Trophoblast cell (in vitro differentiated cells and primary cell): ENCODE data around the gene OR5H14. TPM values are rescaled to one million over a fixed set of nuclear protein-coding genes. Genes with fewer than 3 reads are reported as not detected.

Source experiments
- DNase-seq, 2 donors: peaks; one replicate each; pipeline ENCODE4 v3.0.0-alpha.2; 2016
- H2AFZ ChIP-seq: 2 replicates; pipeline ENCODE4 v1.6.1; 2013; ENCODE audit warnings: low read length, moderate library complexity, mild to moderate bottlenecking; ENCODE audit not compliant: insufficient read depth, poor library complexity
- H2AK5ac ChIP-seq: 2 replicates; pipeline ENCODE4 v1.6.1; 2013; ENCODE audit warnings: mild to moderate bottlenecking, low read length
- H2BK120ac ChIP-seq: 2 replicates; pipeline ENCODE4 v1.6.1; 2013; ENCODE audit warnings: low read length, mild to moderate bottlenecking, moderate library complexity; ENCODE audit not compliant: insufficient read depth, poor library complexity
- H2BK12ac ChIP-seq: 2 replicates; pipeline ENCODE4 v1.6.1; 2013; ENCODE audit warnings: mild to moderate bottlenecking, low read length, moderate library complexity
- H2BK5ac ChIP-seq: 2 replicates; pipeline ENCODE4 v1.6.1; 2013; ENCODE audit warnings: low read length, low read depth, moderate library complexity, mild to moderate bottlenecking; ENCODE audit not compliant: poor library complexity
- H3K14ac ChIP-seq: 2 replicates; pipeline ENCODE4 v1.6.1; 2013; ENCODE audit warnings: mild to moderate bottlenecking, low read length
- H3K18ac ChIP-seq: 2 replicates; pipeline ENCODE4 v1.6.1; 2013; ENCODE audit warnings: mild to moderate bottlenecking, low read length
- H3K23ac ChIP-seq: 2 replicates; pipeline ENCODE4 v1.6.1; 2013; ENCODE audit warnings: low read length
- H3K27ac ChIP-seq: 2 replicates; pipeline ENCODE4 v1.5.1; 2013; ENCODE audit warnings: low read depth, mild to moderate bottlenecking, inconsistent platforms, low read length, moderate library complexity
- H3K27me3 ChIP-seq: 2 replicates; pipeline ENCODE4 v1.6.1; 2013; ENCODE audit warnings: inconsistent platforms, mild to moderate bottlenecking, low read length, moderate library complexity; ENCODE audit not compliant: insufficient read depth
- H3K36me3 ChIP-seq, 2 experiments: 1 replicate in 1 of 2; 2 replicates in 1 of 2; pipeline ENCODE4 v1.6.1; 2013; ENCODE audit warnings: low read length in 2 of 2, mild to moderate bottlenecking in 2 of 2, moderate library complexity in 1 of 2; ENCODE audit not compliant: insufficient read depth in 2 of 2, control insufficient read depth in 1 of 2
- H3K4ac ChIP-seq: 2 replicates; pipeline ENCODE4 v1.6.1; 2013; ENCODE audit warnings: low read depth, mild to moderate bottlenecking, low read length, moderate library complexity
- H3K4me1 ChIP-seq, 2 experiments: 1 replicate in 1 of 2; 2 replicates in 1 of 2; pipeline ENCODE4 v1.6.1; 2013; ENCODE audit warnings: low read length in 2 of 2, mild to moderate bottlenecking in 2 of 2, moderate library complexity in 1 of 2; ENCODE audit not compliant: insufficient read depth in 2 of 2, control insufficient read depth in 1 of 2
- H3K4me2 ChIP-seq: 2 replicates; pipeline ENCODE4 v1.6.1; 2013; ENCODE audit warnings: inconsistent platforms, mild to moderate bottlenecking, low read length, moderate library complexity
- H3K4me3 ChIP-seq: 2 replicates; pipeline ENCODE4 v1.5.1; 2013; ENCODE audit warnings: mild to moderate bottlenecking, low read depth, low read length, inconsistent platforms
- H3K79me1 ChIP-seq: one replicate; pipeline ENCODE4 v1.6.1; 2013; ENCODE audit warnings: low read length
- H3K79me2 ChIP-seq: 2 replicates; pipeline ENCODE4 v1.6.1; 2013; ENCODE audit warnings: low read length, mild to moderate bottlenecking; ENCODE audit not compliant: control insufficient read depth, insufficient read depth, poor library complexity
- H3K9ac ChIP-seq: 2 replicates; pipeline ENCODE4 v1.6.1; 2013; ENCODE audit warnings: mild to moderate bottlenecking, low read length
- H3K9me3 ChIP-seq: 2 replicates; pipeline ENCODE4 v1.6.1; 2013; ENCODE audit warnings: low read depth, mild to moderate bottlenecking, control low read depth, inconsistent platforms, low read length; ENCODE audit not compliant: insufficient read depth
- H4K12ac ChIP-seq: 2 replicates; pipeline ENCODE4 v1.6.1; 2013; ENCODE audit warnings: low read depth, mild to moderate bottlenecking, low read length, moderate library complexity
- H4K8ac ChIP-seq: 2 replicates; pipeline ENCODE4 v1.6.1; 2013; ENCODE audit warnings: low read depth, mild to moderate bottlenecking, low read length, moderate library complexity
- H4K91ac ChIP-seq: one replicate; pipeline ENCODE4 v1.6.1; 2013; ENCODE audit warnings: low read depth, mild to moderate bottlenecking, low read length, moderate library complexity
- WGBS: extraction: QIAGEN DNeasy Blood & Tissue Kit; methylation state at CpG from one replicate; pipeline ENCODE4 v1.1.7; 2013; ENCODE audit warnings: missing lambda C conversion rate; ENCODE audit not compliant: insufficient read length, insufficient coverage; ENCODE audit errors: extremely low coverage; 5-methylcytosine and 5-hydroxymethylcytosine counted together
- polyA plus RNA-seq: library from polyadenylated mRNA; stranded (reverse); fragments of 200-250 nt; gene quantifications from 2 replicates; pipeline ENCODE4 v1.2.3, GENCODE V29; 2013

Gene OR5H14
- polyA plus RNA-seq: not detected in 2 replicates

DNA sequence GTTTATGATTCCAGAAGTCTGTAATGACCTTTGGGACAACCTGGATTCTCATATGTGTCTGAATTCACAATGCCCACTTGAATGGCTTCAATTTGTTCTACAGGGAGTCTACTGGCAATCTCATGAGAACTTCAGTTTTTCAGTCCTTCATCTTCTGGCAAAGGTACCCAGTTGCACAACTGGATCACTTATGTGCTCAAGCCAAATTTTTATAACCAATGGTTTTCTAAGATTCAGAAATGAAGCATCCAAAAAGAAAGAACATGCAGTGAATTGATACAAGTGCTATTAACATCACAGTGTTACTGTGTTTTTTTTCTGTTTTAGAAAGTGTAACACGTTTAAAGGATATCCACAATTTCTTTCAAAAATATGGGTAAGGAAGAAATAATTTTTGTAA is at the start of gene OR5H14:
Gene OR5H14, plus strand, starts transcription at position 301 of the 400 bp plus-strand sequence. CDS start 1,907 bp downstream, outside the sequence.
- no peak within 1 kb of the TSS for H3K4ac ChIP-seq
- no peak for DNase-seq
- no peaks in the 10 kb centered on the region for H3K36me3 ChIP-seq
- no peak within 1 kb of the TSS for H4K8ac ChIP-seq
- no peak within 1 kb of the TSS for H2BK120ac ChIP-seq
- WGBS: no CpG with 5 or more reads among the region's 1 CpG
- no peak within 1 kb of the TSS for H3K4me3 ChIP-seq
- H3K79me1 ChIP-seq: no peaks in the 10 kb centered on the region
- H3K18ac ChIP-seq: no peak within 1 kb of the TSS
- no peak within 1 kb of the TSS for H3K23ac ChIP-seq
- no peak within 1 kb of the TSS for H3K14ac ChIP-seq
- no peaks in the 10 kb centered on the region for H3K9me3 ChIP-seq
- H3K27ac ChIP-seq: no peak within 1 kb of the TSS
- no peak within 1 kb of the TSS for H4K12ac ChIP-seq
- H3K27me3 ChIP-seq: no peaks in the 10 kb centered on the region
- no peak within 1 kb of the TSS for H2BK12ac ChIP-seq
- H3K4me2 ChIP-seq: no peak within 1 kb of the TSS
- no peak within 1 kb of the TSS for H2AK5ac ChIP-seq
- no peak within 1 kb of the TSS for H4K91ac ChIP-seq
- no peaks in the 10 kb centered on the region for H3K4me1 ChIP-seq
- H3K79me2 ChIP-seq: no peaks in the 10 kb centered on the region
- no peak within 1 kb of the TSS for H2BK5ac ChIP-seq
- no peak within 1 kb of the TSS for H3K9ac ChIP-seq
- H2AFZ ChIP-seq: no peak within 1 kb of the TSS

GRCh38 chr3:98099848-98100247 is 47.4 kb upstream of the OR5H14 start:
- H3K4me1 ChIP-seq: no peaks in the 10 kb centered on the region
- peaks cover 3% of the 10 kb centered on the region for H3K9me3 ChIP-seq
- H2BK5ac ChIP-seq: no peak overlapping the region
- H3K27me3 ChIP-seq: no peaks in the 10 kb centered on the region
- no peak overlapping the region for H3K27ac ChIP-seq
- no peak overlapping the region for H3K9ac ChIP-seq
- H2BK12ac ChIP-seq: no peak overlapping the region
- no peak overlapping the region for H3K4me3 ChIP-seq
- no peak overlapping the region for H2AK5ac ChIP-seq
- H4K12ac ChIP-seq: no peak overlapping the region
- H3K79me2 ChIP-seq: no peaks in the 10 kb centered on the region
- H3K36me3 ChIP-seq: no peaks in the 10 kb centered on the region
- H4K8ac ChIP-seq: no peak overlapping the region
- no CpG with 5 or more reads among the region's 4 CpGs for WGBS
- H4K91ac ChIP-seq: no peak overlapping the region
- H3K79me1 ChIP-seq: no peaks in the 10 kb centered on the region
- no peak overlapping the region for H3K23ac ChIP-seq
- no peak overlapping the region for H3K4me2 ChIP-seq
- H3K14ac ChIP-seq: no peak overlapping the region
- DNase-seq: no peak
- H3K4ac ChIP-seq: no peak overlapping the region
- no peak overlapping the region for H2BK120ac ChIP-seq
- H3K18ac ChIP-seq: no peak overlapping the region
- no peak overlapping the region for H2AFZ ChIP-seq

- Histone ChIP-seq H3K79me2 (no peaks in the 10 kb centered on the region), H2BK120ac (no peak overlapping the region), H2BK5ac (no peak overlapping the region), H3K27ac (no peak overlapping the region), H3K23ac (no peak overlapping the region), H3K9me3 (peaks cover 5% of the 10 kb centered on the region), H3K4me2 (no peak overlapping the region), H2AFZ (no peak overlapping the region), H3K4me1 (peaks cover 2 to 3% of the 10 kb centered on the region in 2 experiments), H4K91ac (no peak overlapping the region), H4K8ac (no peak overlapping the region), H3K14ac (no peak overlapping the region), H3K4ac (no peak overlapping the region), H4K12ac (no peak overlapping the region), H3K18ac (no peak overlapping the region), H3K4me3 (no peak overlapping the region), H3K79me1 (peaks cover 3% of the 10 kb centered on the region), H2BK12ac (no peak overlapping the region), H3K27me3 (no peaks in the 10 kb centered on the region), H2AK5ac (no peak overlapping the region), H3K9ac (no peak overlapping the region), H3K36me3 (no peaks in the 10 kb centered on the region)
- WGBS: no CpG with 5 or more reads among the region's 1 CpG
- no peak for DNase-seq
Measured at GRCh38 chr3:98108162-98108561, 39.1 kb upstream of the OR5H14 start.

DNA sequence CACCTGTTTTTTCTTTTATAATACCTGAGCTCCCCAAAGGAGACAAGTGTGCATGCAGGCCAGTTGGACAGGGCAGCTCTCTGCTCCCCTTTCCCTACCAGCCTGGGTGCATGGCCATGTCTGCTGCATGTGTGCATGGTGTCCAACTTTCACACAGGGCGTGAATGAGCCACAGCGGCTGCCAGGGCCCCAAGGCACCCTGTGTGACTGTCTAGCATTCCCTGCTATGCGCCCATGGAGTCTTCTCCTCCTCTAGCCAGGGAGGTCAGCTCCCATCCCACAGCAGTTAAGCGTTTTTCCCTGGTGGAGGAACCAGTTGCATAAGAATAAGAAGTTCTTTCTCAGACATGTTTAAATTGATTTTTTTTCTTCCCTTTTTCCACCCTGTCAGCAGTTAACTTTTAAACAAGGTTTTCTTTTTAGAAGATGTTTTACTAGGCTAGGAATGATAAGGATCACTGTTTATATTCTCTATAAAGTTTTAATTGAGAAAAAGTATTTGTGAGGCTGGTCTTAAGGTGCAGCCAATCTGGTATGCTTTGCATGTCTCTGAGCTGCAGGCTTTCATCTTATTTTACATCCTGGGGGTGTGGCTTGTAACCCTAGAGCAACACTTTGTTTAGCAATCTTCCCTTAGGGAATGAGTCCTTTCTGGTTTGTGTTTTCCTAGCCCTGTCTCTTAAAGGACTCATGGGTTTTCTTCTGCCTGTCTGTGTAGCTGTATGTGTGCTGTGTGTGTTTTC is 37.3 kb upstream of the OR5H14 start:
- Histone ChIP-seq H2BK5ac (peak overlapping the region; percentile 3), H3K23ac (no peak overlapping the region), H3K27me3 (no peaks in the 10 kb centered on the region), H3K4me3 (no peak overlapping the region), H3K4ac (no peak overlapping the region), H2BK12ac (peak overlapping the region; percentile 27), H3K14ac (peak overlapping the region; percentile 28), H3K4me2 (peak overlapping the region; percentile 19), H4K8ac (no peak overlapping the region), H3K79me1 (peaks cover 3% of the 10 kb centered on the region), H2AFZ (no peak overlapping the region), H3K27ac (peak overlapping the region; percentile 64), H3K36me3 (no peaks in the 10 kb centered on the region), H3K18ac (no peak overlapping the region), H2AK5ac (no peak overlapping the region), H3K9ac (no peak overlapping the region), H4K12ac (no peak overlapping the region), H3K4me1 (peaks cover 2 to 5% of the 10 kb centered on the region in 2 experiments), H3K79me2 (no peaks in the 10 kb centered on the region), H4K91ac (peak overlapping the region; percentile 70), H3K9me3 (peaks cover 6% of the 10 kb centered on the region), H2BK120ac (no peak overlapping the region)
- peak; percentile 10 to 62 for DNase-seq
- no CpG with 5 or more reads among the region's 4 CpGs for WGBS
